ENCODE data around the gene MYO7B.
A peak's percentile ranks its signal among the peaks of the same experiment; 100 is the strongest.

MYO7B gene

DNA sequence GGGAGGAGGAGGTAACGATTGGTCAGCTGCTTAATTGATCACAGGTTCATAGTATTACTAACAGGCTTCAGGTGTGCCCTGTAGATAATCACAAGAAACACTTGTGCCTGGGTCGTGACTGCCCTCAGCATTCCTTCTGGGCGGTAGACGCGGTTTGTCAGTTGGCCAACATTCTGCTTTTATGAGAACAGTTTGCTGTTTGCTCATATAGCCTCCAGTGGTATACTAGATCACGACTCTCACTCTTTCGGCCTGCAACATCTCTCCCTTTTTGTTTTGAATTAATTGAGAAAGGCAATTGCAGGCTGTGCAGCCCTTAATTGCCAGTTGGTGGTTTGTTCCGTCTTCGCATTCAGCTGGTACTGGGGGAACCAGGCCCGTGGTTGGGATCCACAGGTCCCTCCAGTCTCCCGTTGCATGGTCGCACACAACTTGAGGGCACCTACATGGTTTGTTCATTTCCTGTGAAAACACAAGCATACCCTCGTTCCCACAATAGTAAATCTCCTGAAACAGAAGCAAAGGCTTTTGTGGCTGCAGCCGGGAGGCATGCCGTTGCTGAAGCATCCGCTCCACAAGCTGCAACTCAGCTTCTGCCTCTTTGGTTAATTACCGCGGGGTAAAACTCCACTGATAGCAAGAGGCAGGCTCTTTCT is 80.2 kb downstream of the MYO7B start:
- Mint-ChIP-seq H3K27me3 (no peaks in the 10 kb centered on the region), H3K36me3 (peaks cover 11 to 14% of the 10 kb centered on the region in 2 donors), H3K27ac (no peak overlapping the region), H3K4me1 (peaks cover 36 to 38% of the 10 kb centered on the region in 2 donors), H3K9me3 (peaks cover 10 to 17% of the 10 kb centered on the region in 2 donors), H3K4me3 (peak overlapping the region in 1 of 2 donors; percentile 23)
- DNase-seq (no peak), ATAC-seq (replicated peaks) (no peak)

DNA sequence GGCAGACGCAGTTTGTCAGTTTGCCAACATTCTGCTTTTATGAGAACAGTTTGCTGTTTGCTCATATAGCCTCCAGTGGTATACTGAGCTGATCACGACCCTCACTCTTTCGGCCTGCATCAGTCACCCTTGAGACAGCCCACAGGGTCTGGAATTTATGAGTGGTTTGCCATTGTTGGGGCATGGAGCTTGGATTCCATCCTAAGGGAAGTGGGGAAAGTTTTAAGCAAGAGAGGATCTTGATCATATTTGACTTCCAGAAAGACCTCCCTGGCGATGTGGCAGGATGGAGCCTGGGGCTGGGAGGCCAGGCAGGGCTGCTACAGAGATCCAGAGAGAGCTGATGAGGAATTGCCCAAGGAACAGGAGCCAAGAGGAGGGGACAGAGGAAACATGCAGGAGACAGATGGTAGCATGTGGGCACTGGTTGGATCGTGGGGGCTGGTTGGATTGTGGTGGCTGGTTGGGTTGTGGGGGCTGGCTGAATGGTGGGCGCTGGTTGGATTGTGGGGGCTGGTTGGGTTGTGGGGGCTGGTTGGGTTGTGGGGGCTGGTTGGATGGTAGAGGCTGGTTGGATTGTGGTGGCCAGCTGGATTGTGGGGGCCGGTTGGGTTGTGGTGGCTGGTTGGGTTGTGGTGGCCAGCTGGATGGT is 83.2 kb downstream of the MYO7B start:
- peaks cover 3 to 7% of the 10 kb centered on the region in 2 donors for H3K9me3 Mint-ChIP-seq
- H3K4me3 Mint-ChIP-seq, result peak overlapping the region in 1 of 2 donors; percentile 34
- H3K27me3 Mint-ChIP-seq, result no peaks in the 10 kb centered on the region
- H3K4me1 Mint-ChIP-seq, result peaks cover 59 to 66% of the 10 kb centered on the region in 2 donors
- H3K27ac Mint-ChIP-seq, result peak overlapping the region; percentile 77
- peaks cover 4 to 7% of the 10 kb centered on the region in 2 donors for H3K36me3 Mint-ChIP-seq
- no peak for DNase-seq
- ATAC-seq (replicated peaks), result no peak

- DNase-seq (no peak), ATAC-seq (replicated peaks) (no peak)
- Mint-ChIP-seq H3K4me3 (no peak overlapping the region), H3K36me3 (peaks cover 0 to 3% of the 10 kb centered on the region in 2 donors), H3K9me3 (peaks cover 3% of the 10 kb centered on the region in 2 donors), H3K27ac (no peak overlapping the region), H3K27me3 (no peaks in the 10 kb centered on the region), H3K4me1 (peaks cover 62 to 71% of the 10 kb centered on the region in 2 donors)
These were observed 83.7 kb downstream of the MYO7B start for GRCh38 chr2:127619203-127619590.

GRCh38 chr2:127619877-127620705 is 84.6 kb downstream of the MYO7B start:
- H3K27ac Mint-ChIP-seq, result peak overlapping the region; percentile 80
- no peaks in the 10 kb centered on the region for H3K27me3 Mint-ChIP-seq
- DNase-seq (no peak), ATAC-seq (replicated peaks) (peak; percentile 57 to 72)
- H3K4me1 Mint-ChIP-seq, result peaks cover 62 to 80% of the 10 kb centered on the region in 2 donors
- peak overlapping the region; percentile 58 to 83 for H3K4me3 Mint-ChIP-seq
- H3K36me3 Mint-ChIP-seq, result peaks cover 0 to 3% of the 10 kb centered on the region in 2 donors
- peaks cover 3% of the 10 kb centered on the region in 2 donors for H3K9me3 Mint-ChIP-seq

DNA sequence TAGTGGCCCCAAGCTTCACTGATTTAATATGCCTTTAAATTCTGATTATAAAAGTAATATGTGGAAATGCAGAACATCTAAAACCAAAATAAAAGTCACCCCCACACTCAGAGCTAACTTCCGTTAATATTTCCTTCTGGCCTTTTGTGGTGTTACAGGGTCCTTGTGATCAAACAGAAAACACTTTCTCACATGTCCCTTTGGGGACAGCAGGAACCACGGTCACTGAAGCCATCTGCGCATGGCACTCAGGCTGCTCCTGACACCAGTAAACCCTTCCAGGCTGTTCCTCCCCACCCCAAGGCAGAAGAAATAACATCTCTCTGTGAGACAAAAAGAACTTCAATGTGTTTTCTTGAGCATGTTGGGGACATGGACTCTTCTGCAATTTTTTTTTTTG is 85.4 kb downstream of the MYO7B start:
- peaks cover 62 to 84% of the 10 kb centered on the region in 2 donors for H3K4me1 Mint-ChIP-seq
- peaks cover under 1 to 4% of the 10 kb centered on the region in 2 donors for H3K36me3 Mint-ChIP-seq
- peak overlapping the region; percentile 17 to 53 for H3K4me3 Mint-ChIP-seq
- DNase-seq, result no peak
- ATAC-seq (replicated peaks), result peak; percentile 77 to 83
- H3K27me3 Mint-ChIP-seq, result no peaks in the 10 kb centered on the region
- H3K9me3 Mint-ChIP-seq, result peaks cover 3% of the 10 kb centered on the region in 2 donors
- H3K27ac Mint-ChIP-seq, result peak overlapping the region; percentile 86

GRCh38 chr2:127621981-127622431 is 86.5 kb downstream of the MYO7B start:
- DNase-seq (no peak), ATAC-seq (replicated peaks) (no peak)
- Mint-ChIP-seq H3K27me3 (no peaks in the 10 kb centered on the region), H3K4me3 (no peak overlapping the region), H3K27ac (peak overlapping the region; percentile 25), H3K9me3 (peaks cover 3% of the 10 kb centered on the region in 2 donors), H3K4me1 (peaks cover 56 to 84% of the 10 kb centered on the region in 2 donors), H3K36me3 (peaks cover 2 to 7% of the 10 kb centered on the region in 2 donors)

DNA sequence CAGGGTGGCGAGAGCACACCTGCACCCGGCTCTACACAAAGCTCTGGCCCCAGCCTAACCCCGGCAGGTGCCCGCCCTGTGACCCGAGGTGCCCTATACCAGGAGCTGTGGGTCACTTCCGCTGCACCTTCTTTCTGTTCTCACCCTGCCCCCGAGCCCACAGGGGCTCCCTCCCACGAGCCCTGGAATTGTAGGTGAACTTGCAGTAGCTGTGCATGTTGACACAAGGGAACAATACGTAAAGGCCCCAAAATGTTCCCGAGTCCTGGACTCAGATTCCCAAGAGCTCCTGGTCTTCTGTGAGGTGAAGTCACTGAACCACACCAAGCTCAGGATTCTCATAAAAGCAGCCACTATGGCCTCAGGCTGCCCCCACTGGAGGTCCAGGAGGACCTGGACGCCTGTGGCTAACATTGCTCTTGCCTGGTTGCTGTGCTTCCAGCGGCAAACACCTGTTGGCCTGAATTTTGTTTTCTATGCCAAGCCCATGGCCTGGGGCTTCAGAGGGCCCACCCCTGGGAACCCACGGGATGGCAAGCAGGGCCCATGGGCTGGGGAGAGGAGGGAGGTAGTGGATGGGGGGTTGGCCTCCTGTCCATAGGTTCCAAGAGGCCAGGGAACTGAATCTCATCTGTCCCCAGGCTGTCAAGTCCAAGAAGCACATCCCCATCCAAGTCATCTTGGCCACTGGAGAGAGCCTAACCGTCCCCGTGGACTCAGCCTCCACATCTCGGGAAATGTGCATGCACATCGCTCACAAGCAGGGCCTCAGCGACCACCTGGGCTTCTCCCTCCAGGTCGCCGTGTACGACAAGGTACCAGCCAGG is 87.3 kb downstream of the MYO7B start:
- Mint-ChIP-seq H3K9me3 (peaks cover 2 to 3% of the 10 kb centered on the region in 2 donors), H3K36me3 (peaks cover 2 to 7% of the 10 kb centered on the region in 2 donors), H3K27me3 (no peaks in the 10 kb centered on the region), H3K4me3 (no peak overlapping the region), H3K4me1 (peaks cover 54 to 84% of the 10 kb centered on the region in 2 donors), H3K27ac (peak overlapping the region; percentile 44)
- ATAC-seq (replicated peaks) (no peak), DNase-seq (no peak)

DNA sequence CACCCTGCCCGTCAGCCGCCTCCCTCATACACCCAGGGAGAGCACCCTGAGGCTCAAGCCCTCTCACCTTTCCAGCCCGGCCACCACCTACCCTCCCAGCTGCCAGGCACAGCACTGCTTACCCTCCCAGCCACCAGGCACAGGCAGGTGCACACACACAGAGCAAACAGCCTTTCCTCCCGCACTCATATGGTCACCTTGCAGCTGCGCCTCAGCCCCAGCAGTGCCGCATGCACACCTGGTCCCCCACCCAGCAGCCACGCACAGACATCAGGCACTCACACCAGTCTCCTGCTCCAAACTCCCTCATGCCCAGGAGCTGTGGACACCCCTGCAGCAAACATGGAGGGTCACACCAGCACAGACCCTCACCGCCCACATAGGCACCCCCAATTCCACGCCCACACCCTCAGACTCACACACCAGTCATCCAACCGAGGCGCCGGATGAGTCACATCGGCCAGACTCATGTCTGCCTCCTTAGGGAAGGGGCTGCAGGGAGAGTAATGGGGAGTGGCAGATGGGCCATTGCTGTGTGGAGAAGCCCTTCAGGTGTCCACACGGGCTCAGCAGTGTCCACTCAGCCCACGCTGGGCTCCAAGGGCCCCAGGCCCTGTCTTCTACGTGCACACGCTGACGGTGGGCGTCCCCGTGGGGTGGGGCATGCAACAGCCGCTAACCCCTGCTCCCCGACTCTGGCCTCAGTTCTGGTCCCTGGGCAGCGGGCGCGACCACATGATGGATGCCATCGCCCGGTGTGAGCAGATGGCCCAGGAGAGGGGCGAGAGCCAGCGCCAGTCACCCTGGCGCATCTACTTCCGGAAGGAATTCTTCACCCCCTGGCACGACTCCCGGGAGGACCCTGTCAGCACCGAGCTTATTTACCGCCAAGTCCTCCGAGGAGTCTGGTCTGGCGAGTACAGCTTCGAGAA is 88.2 kb downstream of the MYO7B start:
- Mint-ChIP-seq H3K4me1 (peaks cover 57 to 89% of the 10 kb centered on the region in 2 donors), H3K27ac (peak overlapping the region; percentile 75), H3K27me3 (no peaks in the 10 kb centered on the region), H3K9me3 (peaks cover 0 to 2% of the 10 kb centered on the region in 2 donors), H3K36me3 (peaks cover 2 to 5% of the 10 kb centered on the region in 2 donors), H3K4me3 (no peak overlapping the region)
- DNase-seq (no peak), ATAC-seq (replicated peaks) (no peak)

- Mint-ChIP-seq H3K4me3 (no peak overlapping the region), H3K4me1 (peaks cover 59 to 95% of the 10 kb centered on the region in 2 donors), H3K36me3 (peaks cover 2 to 4% of the 10 kb centered on the region in 2 donors), H3K9me3 (no peaks in the 10 kb centered on the region), H3K27me3 (no peaks in the 10 kb centered on the region), H3K27ac (peak overlapping the region; percentile 56)
- no peak for ATAC-seq (replicated peaks)
- no peak for DNase-seq
These were observed 88.9 kb downstream of the MYO7B start for GRCh38 chr2:127624320-127624755.

- Mint-ChIP-seq H3K27me3 (no peaks in the 10 kb centered on the region), H3K9me3 (no peaks in the 10 kb centered on the region), H3K4me1 (peaks cover 58 to 95% of the 10 kb centered on the region in 2 donors), H3K4me3 (no peak overlapping the region), H3K36me3 (peaks cover 2 to 4% of the 10 kb centered on the region in 2 donors), H3K27ac (peak overlapping the region; percentile 56)
- DNase-seq, result no peak
- no peak for ATAC-seq (replicated peaks)
These were observed 89.5 kb downstream of the MYO7B start for GRCh38 chr2:127624756-127625571.

DNA sequence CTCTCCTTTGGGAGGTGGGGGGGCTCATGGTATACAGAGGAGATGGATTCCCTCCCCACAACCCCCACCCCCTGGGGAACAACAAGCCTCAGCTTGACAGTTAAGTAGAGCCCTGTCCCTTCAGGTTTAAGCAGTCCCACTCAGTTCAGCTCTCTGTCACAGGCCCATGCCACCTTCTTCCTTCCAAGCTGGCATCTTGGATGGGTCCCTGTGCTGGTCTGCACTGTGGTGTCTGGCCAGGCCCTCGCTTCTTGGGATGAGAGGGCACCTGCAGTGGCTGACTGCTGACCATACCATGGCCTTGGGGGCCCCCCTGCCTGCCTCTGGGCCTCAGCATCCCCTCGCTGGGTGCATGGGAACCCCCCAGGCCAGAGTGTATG is 90.1 kb downstream of the MYO7B start:
- H3K4me3 Mint-ChIP-seq, result no peak overlapping the region
- DNase-seq (no peak), ATAC-seq (replicated peaks) (no peak)
- H3K9me3 Mint-ChIP-seq, result no peaks in the 10 kb centered on the region
- no peaks in the 10 kb centered on the region for H3K27me3 Mint-ChIP-seq
- peaks cover 61 to 97% of the 10 kb centered on the region in 2 donors for H3K4me1 Mint-ChIP-seq
- H3K27ac Mint-ChIP-seq, result no peak overlapping the region
- peaks cover 2 to 4% of the 10 kb centered on the region in 2 donors for H3K36me3 Mint-ChIP-seq

DNA sequence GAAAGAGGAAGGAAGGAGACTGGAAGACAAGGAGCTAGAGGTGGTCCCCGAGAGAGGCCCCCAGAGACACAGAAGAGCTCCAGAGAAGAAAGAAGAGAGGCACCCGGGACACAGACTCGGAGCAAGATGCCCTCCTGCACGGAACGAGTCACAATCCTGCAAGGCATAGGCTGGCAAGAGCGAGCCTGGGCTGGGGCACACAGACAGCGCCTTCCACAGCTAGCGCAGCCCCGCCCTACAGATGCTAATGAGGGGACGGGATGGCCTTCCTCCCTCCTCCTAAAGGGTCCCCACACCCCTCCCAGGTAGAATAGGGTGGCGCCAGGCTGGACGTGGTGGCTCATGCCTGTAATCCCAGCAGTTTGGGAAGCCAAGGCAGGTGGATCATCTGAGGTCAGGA is 90.7 kb downstream of the MYO7B start:
- H3K36me3 Mint-ChIP-seq, result peaks cover 2 to 4% of the 10 kb centered on the region in 2 donors
- no peak for ATAC-seq (replicated peaks)
- H3K27ac Mint-ChIP-seq, result peak overlapping the region; percentile 14

More for the DNA sequence above, 90.7 kb downstream of the MYO7B start:
- Mint-ChIP-seq H3K27me3 (no peaks in the 10 kb centered on the region), H3K4me3 (no peak overlapping the region), H3K4me1 (peaks cover 65 to 98% of the 10 kb centered on the region in 2 donors), H3K9me3 (no peaks in the 10 kb centered on the region)
- no peak for DNase-seq

Measured in stimulated activated naive B cell treated with anti-CD40 and anti-IgM and Interleukin-4, amounts not matched to agents 10 μg/mL and 1 μg/mL and 100 μg/mL, for 72 hours (primary cell).